ENCODE measurements around the gene LRCH1. TPM values are rescaled to one million over a fixed set of nuclear protein-coding genes. Genes with fewer than 3 reads are reported as not detected.

LRCH1 gene
- total and polyA plus RNA-seq, 2 experiments from 2014 or later = 3.9 to 9.2 TPM

- Histone ChIP-seq H2AFZ (no peak overlapping the region), H3K27ac (ENCODE audit: low read depth) (no peak overlapping the region), H3F3A (replicated peaks; ENCODE audit: low read depth) (no peaks in the 10 kb centered on the region), H3K4me2 (no peak overlapping the region), H3K9me2 (ENCODE audit: insufficient read depth) (no peaks in the 10 kb centered on the region), H3K4me3 (no peak overlapping the region), H3K4me1 (ENCODE audit: insufficient read depth) (peaks cover 16% of the 10 kb centered on the region), H3K27me3 (ENCODE audit: insufficient read depth) (no peaks in the 10 kb centered on the region), H4K20me1 (replicated peaks; ENCODE audit: insufficient read depth) (peaks cover 4% of the 10 kb centered on the region; the same call in 1 of the 2 replicates), H3K79me2 (replicated peaks; ENCODE audit: insufficient read depth) (peaks cover 52% of the 10 kb centered on the region), H3K36me3 (ENCODE audit: insufficient read depth) (no peaks in the 10 kb centered on the region)
- H3K4me1 Mint-ChIP-seq = peaks cover 30% of the 10 kb centered on the region
- no peak overlapping the region for H3K4me3 Mint-ChIP-seq
- ATAC-seq (no peak), DNase-seq (ENCODE audit: low spot score) (no peak)
- H3K36me3 Mint-ChIP-seq (ENCODE audit: low read depth) = no peaks in the 10 kb centered on the region
- no peaks in the 10 kb centered on the region for H3K9me3 Mint-ChIP-seq
- H3K27ac Mint-ChIP-seq = no peak overlapping the region
- peaks cover 6% of the 10 kb centered on the region for H3K27me3 Mint-ChIP-seq (ENCODE audit: insufficient read depth, low read depth, poor library complexity)
- TF ChIP-seq ZNF331 (CRISPR knock-in tag; IDR thresholded peaks at IDR 0.05; ENCODE audit: low read depth) (no peak), EZH2 (IDR thresholded peaks at IDR 0.05; ENCODE audit: low read depth, unreplicated experiment) (no peak), REST (IDR thresholded peaks at IDR 0.05; ENCODE audit: unreplicated experiment) (no peak), ZNF114 (CRISPR knock-in tag; IDR thresholded peaks at IDR 0.05) (no peak), NANOG (IDR thresholded peaks at IDR 0.05; ENCODE audit: borderline replicate concordance) (no peak), CREB1 (CRISPR knock-in tag; IDR thresholded peaks at IDR 0.05; ENCODE audit: low read depth) (no peak), EZH2phosphoT487 (IDR thresholded peaks at IDR 0.05; ENCODE audit: unreplicated experiment) (no peak), ETS1 (IDR thresholded peaks at IDR 0.05) (no peak), CTCF (conservative IDR thresholded peaks at IDR 0.05; ENCODE audit: low read depth in 2 of 2) (no peak), POLR2AphosphoS5 (IDR thresholded peaks at IDR 0.05; ENCODE audit: low read depth) (no peak), STAT1 (IDR thresholded peaks at IDR 0.05; ENCODE audit: unreplicated experiment) (no peak), ZNF462 (CRISPR knock-in tag; IDR thresholded peaks at IDR 0.05) (no peak), JUNB (IDR thresholded peaks at IDR 0.05; ENCODE audit: unreplicated experiment) (no peak)
These were observed 56.1 kb downstream of the LRCH1 start for GRCh38 chr13:46609052-46609451.
